ENCODE results near the gene DYSF.

GRCh38 chr2:71639735-71640134 lies 186.4 kb downstream of the DYSF start:
- TF ChIP-seq SRF (IDR thresholded peaks at IDR 0.05; ENCODE audit: low read depth) (no peak), CTCF (IDR thresholded peaks at IDR 0.05 in 2 of 3, conservative IDR thresholded peaks at IDR 0.05 in 1 of 3; ENCODE audit: borderline replicate concordance in 1 of 3, insufficient read depth in 1 of 3, low read depth in 2 of 3, low read length in 2 of 3) (no peak), CBX3 (IDR thresholded peaks at IDR 0.05; ENCODE audit: low read depth) (no peak), ZNF274 (IDR thresholded peaks at IDR 0.05; ENCODE audit: low read depth, low read length) (no peak), EZH2 (IDR thresholded peaks at IDR 0.05) (no peak), ELF1 (IDR thresholded peaks at IDR 0.05; ENCODE audit: borderline replicate concordance, low read depth) (no peak), POLR2AphosphoS5 (IDR thresholded peaks at IDR 0.05; ENCODE audit: low read depth, low read length) (no peak), POLR2A (IDR thresholded peaks at IDR 0.05; ENCODE audit: borderline replicate concordance, extremely low read depth, insufficient read depth, insufficient read length) (no peak), EZH2phosphoT487 (IDR thresholded peaks at IDR 0.05; ENCODE audit: borderline replicate concordance) (no peak), JUND (IDR thresholded peaks at IDR 0.05) (no peak)
